GM12874 (cell line): ENCODE measurements around the gene CNTN1.

Experiments
- TF ChIP-seq, protein P1 (sequence below): IDR thresholded peaks from 2 replicates; pipeline ENCODE4 v1.5.1; 2011; ENCODE audit warnings: low read depth, mild to moderate bottlenecking, control low read depth, low read length, moderate library complexity; ENCODE audit not compliant: insufficient read depth

The CNTN1 gene

DNA sequence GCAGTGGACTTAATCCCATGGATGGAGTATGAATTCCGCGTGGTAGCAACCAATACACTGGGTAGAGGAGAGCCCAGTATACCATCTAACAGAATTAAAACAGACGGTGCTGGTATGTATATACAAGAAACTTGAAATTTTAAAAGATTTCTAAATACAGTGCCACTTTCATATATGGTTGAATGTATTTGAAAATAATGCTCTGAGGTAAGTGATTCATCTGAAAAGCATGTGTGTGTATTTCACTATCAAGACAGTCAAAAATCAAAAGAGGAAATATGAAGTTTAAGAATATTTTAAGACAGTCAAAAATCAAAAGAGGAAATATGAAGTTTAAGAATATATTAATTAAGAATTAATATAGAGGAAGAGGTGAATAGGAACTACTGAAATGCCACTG, 300.9 kb downstream of the CNTN1 start:
- TF ChIP-seq, protein P1, sequence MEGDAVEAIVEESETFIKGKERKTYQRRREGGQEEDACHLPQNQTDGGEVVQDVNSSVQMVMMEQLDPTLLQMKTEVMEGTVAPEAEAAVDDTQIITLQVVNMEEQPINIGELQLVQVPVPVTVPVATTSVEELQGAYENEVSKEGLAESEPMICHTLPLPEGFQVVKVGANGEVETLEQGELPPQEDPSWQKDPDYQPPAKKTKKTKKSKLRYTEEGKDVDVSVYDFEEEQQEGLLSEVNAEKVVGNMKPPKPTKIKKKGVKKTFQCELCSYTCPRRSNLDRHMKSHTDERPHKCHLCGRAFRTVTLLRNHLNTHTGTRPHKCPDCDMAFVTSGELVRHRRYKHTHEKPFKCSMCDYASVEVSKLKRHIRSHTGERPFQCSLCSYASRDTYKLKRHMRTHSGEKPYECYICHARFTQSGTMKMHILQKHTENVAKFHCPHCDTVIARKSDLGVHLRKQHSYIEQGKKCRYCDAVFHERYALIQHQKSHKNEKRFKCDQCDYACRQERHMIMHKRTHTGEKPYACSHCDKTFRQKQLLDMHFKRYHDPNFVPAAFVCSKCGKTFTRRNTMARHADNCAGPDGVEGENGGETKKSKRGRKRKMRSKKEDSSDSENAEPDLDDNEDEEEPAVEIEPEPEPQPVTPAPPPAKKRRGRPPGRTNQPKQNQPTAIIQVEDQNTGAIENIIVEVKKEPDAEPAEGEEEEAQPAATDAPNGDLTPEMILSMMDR, result no peak

DNA sequence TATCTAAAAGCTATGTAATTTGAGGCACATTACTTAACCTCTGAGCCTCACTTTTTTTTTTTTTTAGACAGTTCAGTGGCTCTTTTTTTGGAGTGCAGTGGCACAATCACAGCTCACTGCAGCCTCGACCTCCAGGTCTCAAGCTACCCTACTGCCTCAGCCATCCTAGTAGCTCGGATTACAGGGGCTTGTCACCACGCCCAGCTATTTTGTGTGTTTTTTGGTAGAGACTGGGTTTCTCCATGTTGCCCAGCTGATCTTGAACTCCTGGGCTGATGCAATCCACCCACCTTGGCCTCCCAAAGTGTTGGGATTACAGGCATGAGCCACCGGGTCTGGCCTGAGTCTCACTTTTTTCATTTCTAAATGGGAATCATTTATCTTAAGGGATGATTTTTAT, 303.9 kb downstream of the CNTN1 start:
- TF ChIP-seq, protein P1, result no peak

DNA sequence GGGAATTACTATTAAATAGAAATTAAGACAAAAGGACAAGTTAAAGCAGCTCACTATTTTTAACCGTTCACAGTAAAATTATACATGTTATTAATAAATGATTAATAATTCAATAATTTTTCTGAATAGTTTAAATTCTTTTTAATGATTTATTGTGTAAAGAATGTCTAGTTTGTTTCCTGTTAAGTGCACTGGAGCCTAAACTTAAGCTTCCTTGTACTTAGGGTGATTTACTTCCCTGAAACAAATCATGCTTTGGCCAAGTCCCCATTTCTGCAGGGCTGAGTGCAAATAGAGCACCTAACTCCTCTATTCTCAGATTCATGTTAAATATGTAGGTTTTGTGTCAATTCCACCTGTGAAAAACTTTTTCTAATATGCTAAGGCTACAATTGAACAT, 307.0 kb downstream of the CNTN1 start:
- TF ChIP-seq, protein P1, result no peak

DNA sequence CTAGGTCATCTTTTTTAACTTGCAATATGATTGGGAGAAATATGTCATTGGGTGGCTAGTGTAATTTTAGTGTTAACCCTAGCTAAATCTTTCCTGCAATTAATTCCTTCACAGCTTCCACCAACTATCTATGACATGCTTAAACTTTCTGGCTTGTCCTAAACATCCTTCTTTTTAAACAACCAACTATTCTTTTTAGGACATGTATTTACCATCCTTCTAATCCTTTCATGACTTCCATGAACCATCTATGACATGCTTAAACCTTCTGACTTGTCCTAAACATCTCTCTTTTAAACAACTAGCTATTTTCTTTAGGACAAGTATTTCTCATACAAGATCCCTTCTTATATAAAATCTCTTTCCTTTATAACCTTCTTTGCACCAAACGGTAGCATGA, 316.2 kb downstream of the CNTN1 start:
- TF ChIP-seq, protein P1, result no peak

DNA sequence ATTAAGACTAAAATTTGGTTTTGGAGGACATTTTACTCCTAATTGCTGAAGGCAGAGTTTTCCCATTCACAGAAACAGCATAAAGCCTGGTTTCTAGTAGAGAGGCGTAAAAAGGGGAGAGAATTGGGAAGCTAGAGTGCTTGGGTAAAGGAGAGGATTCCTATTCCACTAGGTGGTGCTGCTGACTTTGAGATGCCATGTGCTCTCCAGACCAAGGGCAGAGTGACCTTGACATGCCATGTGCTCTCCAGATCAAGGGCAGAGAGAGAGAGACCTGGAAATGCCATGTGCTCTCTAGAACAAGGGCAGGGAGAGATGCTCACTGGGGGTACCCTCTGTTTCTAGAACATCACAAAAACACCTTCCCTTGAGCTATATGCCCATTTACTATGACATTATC, 319.7 kb downstream of the CNTN1 start:
- TF ChIP-seq, protein P1, result no peak

DNA sequence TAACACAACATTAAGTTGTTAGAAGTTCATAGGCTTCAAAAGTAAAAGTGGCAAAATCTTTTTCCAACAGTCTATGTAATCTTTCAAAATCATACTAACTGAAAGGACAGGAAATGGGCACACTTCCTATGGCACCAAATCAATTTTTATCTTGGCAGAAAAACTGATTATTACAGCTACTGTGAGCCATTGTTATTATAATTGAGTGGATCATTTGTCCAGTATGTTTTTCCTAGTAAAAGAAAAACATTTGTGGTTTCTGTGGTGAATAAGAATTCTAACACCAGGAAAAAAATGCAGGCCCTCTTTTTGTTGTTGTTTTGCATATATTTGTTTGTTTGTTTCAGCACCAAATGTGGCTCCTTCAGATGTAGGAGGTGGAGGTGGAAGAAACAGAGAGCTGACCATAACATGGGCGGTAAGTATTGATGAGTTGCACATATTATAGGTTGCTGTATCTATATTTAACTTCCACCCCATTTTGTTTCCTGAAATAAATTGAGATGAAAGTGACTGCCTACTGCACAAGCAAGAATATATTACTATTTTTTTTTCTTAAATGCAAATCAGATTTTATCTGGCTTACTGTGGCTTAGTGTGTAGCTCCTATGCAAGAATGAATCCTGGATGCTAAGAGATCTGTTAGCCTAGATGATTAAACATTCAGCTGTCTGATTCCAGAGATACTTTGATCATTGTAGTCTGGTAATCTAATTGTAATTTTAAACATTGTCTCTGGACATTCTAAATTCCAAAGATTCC, 321.8 kb downstream of the CNTN1 start:
- TF ChIP-seq, protein P1, result no peak

DNA sequence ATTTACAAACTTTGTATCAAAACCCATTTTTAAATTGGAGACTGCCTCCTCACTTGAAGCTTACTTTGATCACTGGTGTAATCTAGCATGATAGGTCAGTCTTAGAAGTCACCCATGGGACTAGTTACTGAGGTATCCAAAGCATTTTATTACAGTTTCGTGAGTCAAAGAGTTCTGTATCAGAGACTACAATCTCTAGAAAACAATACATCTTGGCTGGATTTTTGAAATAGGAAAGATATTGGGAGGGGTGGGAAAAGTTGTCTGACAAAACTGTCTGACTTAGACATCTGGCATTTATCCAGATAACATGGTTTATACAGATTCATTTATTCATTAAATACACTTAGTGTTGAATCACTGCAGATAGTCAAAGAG, 322.4 kb downstream of the CNTN1 start:
- TF ChIP-seq, protein P1, result no peak
